NCI-H748 (cell line): ENCODE results near the gene DGKE.
A peak's percentile ranks its signal among the peaks of the same experiment; 100 is the strongest.

Source experiments
- DNase-seq: peaks from one replicate; lab custom pipeline; 2025; ENCODE audit not compliant: unreplicated experiment; lab: John Stamatoyannopoulos, UW

Gene DGKE

DNA sequence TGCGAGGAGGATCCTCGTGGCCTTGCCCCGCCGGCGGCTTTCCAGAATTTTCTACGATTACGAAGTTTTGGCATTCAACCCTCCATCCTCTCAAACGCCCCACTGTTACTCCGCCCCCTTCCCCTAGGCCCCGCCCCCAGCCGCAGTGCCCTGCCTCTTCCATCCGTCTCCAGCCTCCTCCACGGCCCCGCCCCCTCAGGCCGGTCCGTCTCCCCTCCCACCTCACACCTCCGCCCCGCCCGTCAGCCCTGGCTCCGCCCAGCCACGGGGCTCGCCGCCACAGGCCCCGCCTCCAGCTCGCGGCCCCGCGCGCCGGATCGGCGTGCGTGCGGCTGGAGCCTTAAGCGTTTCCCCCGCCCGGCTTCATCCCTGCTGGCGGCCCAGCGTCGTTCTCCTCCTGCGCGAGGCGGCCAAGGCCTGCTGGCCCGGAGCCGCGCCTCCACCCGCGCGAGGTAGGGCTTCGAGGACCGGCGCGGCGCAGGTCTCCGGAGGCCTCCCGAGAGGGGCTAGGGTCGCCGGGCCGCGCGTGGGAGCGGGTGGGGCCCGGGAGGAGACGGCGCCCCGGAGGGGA is at the start of gene DGKE, which contains the start of gene C17orf67:
Gene DGKE (plus strand): TSS at position 343 of the 571 bp plus-strand sequence. CDS start 645 bp downstream, outside the sequence.
Gene C17orf67 (minus strand): TSS at position 112 of the 571 bp plus-strand sequence. CDS start 18,110 bp downstream, outside the sequence.
- DNase-seq = peak; percentile 94

DNA sequence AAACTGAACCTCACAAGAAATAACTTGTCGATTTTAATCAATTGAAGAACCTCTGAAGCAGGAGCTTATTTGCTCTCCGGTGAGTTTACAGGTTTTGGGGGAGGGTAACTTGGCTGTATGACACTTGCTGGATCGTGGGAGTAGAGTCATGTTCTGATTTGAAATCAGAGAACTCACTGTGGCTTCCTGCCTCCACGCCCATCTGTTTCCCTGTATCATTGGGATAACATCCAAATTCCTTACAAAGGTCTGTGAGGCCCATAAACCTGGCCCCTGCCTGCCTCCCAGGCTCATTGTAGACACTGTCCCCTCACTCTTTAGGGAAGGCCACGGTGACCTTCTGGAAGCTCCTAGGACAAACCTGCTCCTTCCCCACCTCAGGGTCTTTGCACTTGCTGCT is 48.5 kb upstream of the DGKE start:
- no peak for DNase-seq

DNA sequence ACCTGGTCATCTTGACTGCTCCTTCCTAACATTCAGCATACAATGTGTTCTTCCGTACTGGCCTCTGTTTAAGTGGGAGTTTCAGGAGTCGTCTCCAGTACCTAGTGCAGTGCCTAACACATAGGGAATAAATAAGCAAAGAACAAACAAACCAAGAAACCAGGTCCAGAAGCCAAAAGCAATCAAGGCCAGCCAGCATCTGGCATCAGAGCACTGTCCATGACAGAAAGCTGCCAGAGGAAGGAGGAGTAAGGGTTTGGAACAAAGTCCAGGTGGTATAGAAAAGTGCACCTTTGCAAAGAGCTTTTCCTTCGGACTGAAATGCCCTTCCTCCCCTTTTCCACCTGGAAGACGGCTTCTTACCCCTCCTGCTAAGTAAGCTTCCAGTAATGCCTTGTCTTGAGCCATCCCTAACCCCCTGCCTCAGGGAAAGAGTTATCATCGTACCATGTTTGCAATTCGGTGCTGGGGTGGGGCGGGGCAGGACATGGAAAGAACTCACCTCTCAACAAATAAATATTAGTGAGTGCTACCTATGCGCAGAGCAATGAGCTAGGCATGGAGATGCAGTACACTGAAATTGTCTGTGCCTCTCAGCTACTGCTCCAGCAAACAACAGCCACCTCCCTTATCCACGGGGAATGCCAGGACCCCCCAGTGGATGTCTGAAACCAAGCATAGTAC is 47.8 kb upstream of the DGKE start:
- DNase-seq = no peak

GRCh38 chr17:56786989-56787482 is 46.9 kb upstream of the DGKE start:
- DNase-seq = no peak

DNA sequence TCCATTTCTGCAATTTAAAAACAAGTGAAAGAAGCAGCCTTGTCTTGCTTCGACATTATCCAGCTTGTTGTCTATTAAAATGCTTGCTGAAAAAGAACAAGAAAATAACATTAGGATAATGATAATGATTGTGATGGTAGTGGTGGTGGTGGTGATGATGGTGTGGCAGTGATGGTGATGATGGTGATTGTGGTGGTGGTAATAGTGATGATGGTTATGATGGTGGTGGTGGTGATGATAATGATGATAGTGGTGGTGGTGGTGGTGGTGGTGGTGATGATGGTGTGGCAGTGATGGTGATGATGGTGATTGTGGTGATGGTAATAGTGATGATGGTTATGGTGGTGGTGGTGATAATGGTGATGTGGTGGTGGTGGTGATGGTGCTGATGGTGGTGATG is 41.7 kb upstream of the DGKE start:
- DNase-seq = no peak

DNA sequence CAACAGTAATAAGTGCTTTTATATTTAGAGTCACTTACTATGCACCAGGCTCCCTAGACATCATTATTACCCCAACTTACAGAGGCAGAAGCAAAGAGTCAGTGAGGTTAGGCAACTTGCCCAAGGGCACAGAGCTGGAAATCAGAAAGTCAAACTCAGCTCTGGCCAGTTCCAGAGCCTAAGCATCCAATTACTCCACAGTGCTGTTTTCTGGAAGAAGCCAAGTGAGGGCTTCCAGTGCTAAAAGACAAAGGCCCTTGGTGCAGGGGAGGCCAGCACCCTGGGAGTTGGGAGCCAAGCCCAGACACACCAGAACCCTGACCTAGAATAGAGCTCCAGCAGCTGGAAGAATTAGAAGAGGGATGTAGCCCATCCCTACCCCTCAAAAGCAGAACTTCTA is 40.4 kb upstream of the DGKE start:
- no peak for DNase-seq

- DNase-seq = no peak
These were observed 40.0 kb upstream of the DGKE start for GRCh38 chr17:56793957-56794356.

GRCh38 chr17:56795221-56795865 is 38.6 kb upstream of the DGKE start:
- no peak for DNase-seq

- no peak for DNase-seq
These were observed 37.4 kb upstream of the DGKE start for GRCh38 chr17:56796536-56796935.

GRCh38 chr17:56798916-56799315 is 35.0 kb upstream of the DGKE start:
- DNase-seq = peak; percentile 84

DNA sequence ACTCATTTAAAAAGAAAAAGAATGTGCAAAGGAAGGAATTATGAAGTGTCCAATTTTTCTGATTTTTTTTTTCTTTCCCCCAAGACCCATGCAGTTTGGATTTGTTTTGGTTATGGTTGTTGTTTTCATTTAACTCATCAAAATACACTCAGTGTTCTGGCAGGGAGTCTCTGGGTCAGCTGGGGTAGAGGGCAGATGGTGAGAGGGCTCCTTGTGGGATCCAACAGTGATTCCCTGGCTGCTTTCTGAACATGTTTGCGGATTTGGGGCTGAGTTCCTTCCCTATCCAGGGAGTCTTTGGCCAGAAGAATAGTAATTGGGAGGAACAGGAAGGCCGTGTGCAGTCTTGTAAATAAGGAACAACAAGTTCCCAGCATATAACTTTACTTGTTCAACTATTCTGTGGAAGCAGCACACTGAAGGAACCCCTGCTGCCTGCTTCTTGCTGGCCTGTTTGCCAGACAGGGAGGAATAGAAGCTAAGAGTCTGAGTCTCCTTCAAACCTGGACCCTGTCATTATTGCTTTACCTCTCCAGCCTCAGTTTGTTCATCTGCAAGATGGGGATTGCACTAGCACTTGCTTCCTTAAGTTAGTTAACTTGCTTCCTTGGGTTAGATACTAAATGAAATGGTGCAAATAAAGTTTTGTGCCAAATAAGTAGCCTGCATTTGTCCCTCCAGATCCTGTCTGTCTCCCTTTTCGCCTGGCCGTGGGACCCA is 32.3 kb upstream of the DGKE start:
- no peak for DNase-seq

DNA sequence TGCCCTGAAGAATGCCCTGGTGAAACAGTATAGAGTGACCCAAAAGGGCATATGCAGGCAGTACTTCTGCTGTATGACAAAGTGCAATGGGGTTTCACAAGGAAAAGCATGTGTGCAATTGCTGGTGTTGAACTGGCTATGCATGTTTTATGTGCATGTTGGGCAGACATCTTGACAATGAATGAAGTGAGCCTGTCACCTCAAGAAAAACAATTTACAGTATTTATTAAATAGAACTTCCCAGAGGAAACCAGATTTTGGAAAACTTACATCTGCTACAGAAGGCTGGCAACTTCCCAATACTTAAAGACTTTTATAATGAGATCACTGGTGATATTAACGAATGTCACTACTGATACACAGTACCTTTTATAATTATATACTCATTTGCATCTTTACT is 30.9 kb upstream of the DGKE start:
- DNase-seq = no peak

DNA sequence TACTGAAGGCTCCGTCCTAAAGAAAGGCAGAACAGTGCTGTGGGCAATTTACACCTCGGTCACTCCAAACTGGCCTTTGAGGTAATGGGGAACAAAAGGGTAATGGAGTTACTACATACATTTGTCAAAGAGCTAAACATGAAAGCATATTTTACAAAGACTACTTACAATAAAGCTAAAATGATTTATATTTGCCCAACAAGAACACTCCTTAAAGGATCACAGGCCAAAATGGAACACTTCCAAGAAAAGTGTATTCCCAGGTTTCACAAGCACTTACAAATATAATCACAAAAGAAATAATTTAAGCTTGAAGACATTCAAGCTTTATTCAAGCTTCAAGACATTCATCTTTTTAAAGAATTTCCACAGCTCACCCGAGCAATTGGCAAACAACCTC is 29.5 kb upstream of the DGKE start:
- no peak for DNase-seq

GRCh38 chr17:56806949-56807348 is 27.0 kb upstream of the DGKE start:
- DNase-seq = no peak

- no peak for DNase-seq
These were observed 26.2 kb upstream of the DGKE start for GRCh38 chr17:56807723-56808122.

- no peak for DNase-seq
These were observed 25.4 kb upstream of the DGKE start for GRCh38 chr17:56808503-56808902.

DNA sequence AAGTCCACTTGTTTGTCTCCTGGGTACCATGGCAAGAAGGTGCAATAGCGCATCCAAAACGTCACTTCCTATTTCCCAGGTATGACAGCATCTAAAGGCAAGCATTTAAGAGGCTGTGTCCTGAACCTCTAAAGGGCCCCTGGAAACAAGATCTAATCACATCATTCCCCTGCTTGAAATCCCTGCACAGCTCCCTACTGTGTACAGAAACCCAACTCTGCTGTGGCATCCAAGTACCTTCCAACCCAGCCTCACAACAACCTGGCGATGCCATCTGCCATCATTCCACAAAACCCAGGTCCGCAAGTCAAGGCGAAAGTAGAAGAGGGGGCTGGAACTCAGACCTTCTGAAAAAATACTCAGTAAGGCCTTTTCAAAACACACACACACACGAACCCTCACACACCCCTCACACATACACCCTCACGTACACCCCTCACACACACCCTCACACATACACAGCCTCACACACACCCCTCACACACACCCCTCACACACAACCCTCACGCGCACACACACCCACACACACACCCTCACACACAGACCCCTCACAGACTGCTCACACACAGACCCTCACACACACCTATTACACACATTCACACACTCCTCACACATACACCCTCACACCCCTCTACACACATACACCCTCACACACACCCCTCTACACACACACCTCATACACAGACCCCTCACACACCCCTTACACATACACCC is 24.7 kb upstream of the DGKE start:
- no peak for DNase-seq

GRCh38 chr17:56809820-56810179 is 24.2 kb upstream of the DGKE start:
- no peak for DNase-seq

DNA sequence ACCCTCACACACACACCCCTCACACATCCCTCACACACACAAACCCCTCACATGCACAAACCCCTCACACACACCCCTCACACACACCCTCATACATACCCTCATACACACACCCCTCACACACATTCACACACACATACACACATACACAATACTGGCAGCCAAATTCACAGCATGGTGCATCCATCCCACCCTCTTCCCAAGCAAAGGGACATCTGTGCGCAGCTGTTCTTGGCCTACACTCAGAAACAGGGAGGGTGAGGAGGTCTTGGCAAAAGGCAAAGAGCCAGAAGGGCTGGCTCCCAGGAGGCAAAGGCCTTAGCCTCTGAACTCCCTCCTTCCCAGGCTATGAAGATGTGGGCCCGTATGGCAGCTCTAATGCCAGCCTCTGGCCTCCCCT is 23.6 kb upstream of the DGKE start:
- DNase-seq = no peak

- no peak for DNase-seq
These were observed 22.8 kb upstream of the DGKE start for GRCh38 chr17:56810891-56811775.
